CD14-positive monocyte (primary cell): ENCODE data around the gene MYL6. TPM values are rescaled to one million over a fixed set of nuclear protein-coding genes. Genes with fewer than 3 reads are reported as not detected.

Experiments
- DNase-seq, 3 donors: peaks; one replicate each; pipeline ENCODE4 v3.0.0-alpha.2; 2011 to 2022
- H2AFZ ChIP-seq: 2 replicates; pipeline ENCODE4 v1.6.0; 2012; ENCODE audit warnings: mild to moderate bottlenecking, low read depth, low read length, inconsistent platforms; ENCODE audit not compliant: insufficient read depth, poor library complexity, severe bottlenecking
- H3K27ac ChIP-seq, 2 donors: 1 replicate in 1 of 2; 2 replicates in 1 of 2; pipeline ENCODE4 v1.5.1; 2012 to 2013; ENCODE audit warnings: low read length in 2 of 2, control low read depth in 1 of 2, inconsistent platforms in 1 of 2, low read depth in 1 of 2, mild to moderate bottlenecking in 1 of 2
- H3K27me3 ChIP-seq, 2 donors: one replicate each; pipeline versions ENCODE4 v1.6.0 to v1.6.1; 2011 to 2013; ENCODE audit warnings: low read length in 2 of 2; ENCODE audit not compliant: control insufficient read depth in 2 of 2, insufficient read depth in 2 of 2
- H3K36me3 ChIP-seq, 2 donors: replicated peaks in 1 of 2; 1 replicate in 1 of 2; 2 replicates in 1 of 2; pipeline versions ENCODE4 v1.5.1 to v1.6.1; 2012 to 2013; ENCODE audit warnings: low read length in 2 of 2, control low read depth in 1 of 2, inconsistent platforms in 1 of 2, mild to moderate bottlenecking in 1 of 2; ENCODE audit not compliant: insufficient read depth in 2 of 2, control insufficient read depth in 1 of 2
- H3K4me1 ChIP-seq, 2 donors: 1 replicate in 1 of 2; 2 replicates in 1 of 2; pipeline versions ENCODE4 v1.5.1 to v1.6.1; 2012 to 2013; ENCODE audit warnings: low read length in 2 of 2, control low read depth in 1 of 2, inconsistent platforms in 1 of 2, mild to moderate bottlenecking in 1 of 2, moderate library complexity in 1 of 2; ENCODE audit not compliant: insufficient read depth in 2 of 2, control insufficient read depth in 1 of 2
- H3K4me2 ChIP-seq: replicated peaks from 2 replicates; pipeline ENCODE3; 2012; ENCODE audit warnings: low read length, moderate library complexity, mild to moderate bottlenecking; ENCODE audit not compliant: poor library complexity, severe bottlenecking; ENCODE audit errors: extremely low read depth
- H3K4me3 ChIP-seq, 3 experiments: fragments of 200-600 bp in 1 of 3; sonication (generic) in 1 of 3; replicated peaks in 1 of 3; 1 replicate in 2 of 3; 2 replicates in 1 of 3; pipeline ENCODE4 v1.5.1; 2011 to 2013; ENCODE audit warnings: low read length in 3 of 3, mild to moderate bottlenecking in 3 of 3, control low read depth in 2 of 3, low read depth in 2 of 3, inconsistent platforms in 1 of 3, moderate library complexity in 1 of 3
- H3K79me2 ChIP-seq: 2 replicates; pipeline ENCODE4 v1.6.0; 2012; ENCODE audit warnings: mild to moderate bottlenecking, control low read depth, inconsistent platforms, low read length, moderate library complexity; ENCODE audit not compliant: insufficient read depth
- H3K9ac ChIP-seq: 2 replicates; pipeline ENCODE4 v1.6.0; 2017; ENCODE audit warnings: low read length, mild to moderate bottlenecking; ENCODE audit not compliant: insufficient read depth, poor library complexity, severe bottlenecking
- H3K9me3 ChIP-seq, 2 donors: replicated peaks in 1 of 2; 1 replicate in 1 of 2; 2 replicates in 1 of 2; pipeline versions ENCODE4 v1.5.1 to v1.6.1; 2012 to 2013; ENCODE audit warnings: low read length in 2 of 2, control low read depth in 1 of 2; ENCODE audit not compliant: control insufficient read depth in 1 of 2, insufficient read depth in 1 of 2
- H4K20me1 ChIP-seq: 2 replicates; pipeline ENCODE4 v1.6.0; 2012; ENCODE audit warnings: mild to moderate bottlenecking, low read length, control low read depth, moderate library complexity; ENCODE audit not compliant: insufficient read depth
- H3K27ac Mint-ChIP-seq, 7 donors: one replicate each; pipeline ENCODE4 v1.8.0; 2020; ENCODE audit warnings: mild to moderate bottlenecking in 7 of 7, mixed read lengths in 7 of 7, moderate library complexity in 6 of 7, inconsistent platforms in 2 of 7
- H3K27me3 Mint-ChIP-seq, 3 donors: one replicate each; pipeline ENCODE4 v1.8.0; 2021 to 2022; ENCODE audit warnings: low read depth in 3 of 3, mild to moderate bottlenecking in 3 of 3, mixed read lengths in 3 of 3, moderate library complexity in 3 of 3, inconsistent platforms in 1 of 3
- H3K36me3 Mint-ChIP-seq, 2 donors: one replicate each; pipeline ENCODE4 v1.8.0; 2020; ENCODE audit warnings: mixed read lengths in 2 of 2, inconsistent platforms in 1 of 2, mild to moderate bottlenecking in 1 of 2
- H3K4me1 Mint-ChIP-seq: one replicate; pipeline ENCODE4 v1.8.0; 2020; ENCODE audit warnings: mild to moderate bottlenecking, mixed read lengths
- H3K4me3 Mint-ChIP-seq, 2 donors: one replicate each; pipeline ENCODE4 v1.8.0; 2020; ENCODE audit warnings: mild to moderate bottlenecking in 2 of 2, mixed read lengths in 2 of 2, moderate library complexity in 1 of 2
- H3K9me3 Mint-ChIP-seq, 7 donors: one replicate each; pipeline ENCODE4 v1.8.0; 2020 to 2022; ENCODE audit warnings: mixed read lengths in 7 of 7, mild to moderate bottlenecking in 6 of 7, moderate library complexity in 6 of 7, inconsistent platforms in 2 of 7
- WGBS: methylation state at CpG from one replicate; pipeline ENCODE4 v1.1.5; 2013; ENCODE audit warnings: missing lambda C conversion rate; ENCODE audit not compliant: insufficient coverage; 5-methylcytosine and 5-hydroxymethylcytosine counted together
- intact Hi-C, 2 donors: fragments of 100-400 bp; cut with micrococcal nuclease; formaldehyde crosslinking; loops; one replicate each; pipeline versions ENCODE4 v1.15.0 to v1.15.1; 2023
- polyA plus RNA-seq, 3 donors: library from polyadenylated mRNA; depleted of rRNA in 1 of 3; unstranded in 2 of 3; stranded (reverse) in 1 of 3; fragments of 300-500 nt in 2 of 3; fragments of >200 nt in 1 of 3; fragmentation: Illumina TruSeq in 2 of 3; gene quantifications; 1 replicate in 2 of 3; 2 replicates in 1 of 3; pipeline ENCODE4 v1.2.3, GENCODE V29; 2012 to 2021
- TF ChIP-seq, protein P1 (sequence below): fragments of 200-600 bp; IDR thresholded peaks from one replicate; pipeline ENCODE4 v1.8.0; 2022; ENCODE audit warnings: antibody characterized with exemption, mild to moderate bottlenecking

The MYL6 gene
- polyA plus RNA-seq, 3 donors: 1,962 to 3,939 (median 3,189) TPM

DNA sequence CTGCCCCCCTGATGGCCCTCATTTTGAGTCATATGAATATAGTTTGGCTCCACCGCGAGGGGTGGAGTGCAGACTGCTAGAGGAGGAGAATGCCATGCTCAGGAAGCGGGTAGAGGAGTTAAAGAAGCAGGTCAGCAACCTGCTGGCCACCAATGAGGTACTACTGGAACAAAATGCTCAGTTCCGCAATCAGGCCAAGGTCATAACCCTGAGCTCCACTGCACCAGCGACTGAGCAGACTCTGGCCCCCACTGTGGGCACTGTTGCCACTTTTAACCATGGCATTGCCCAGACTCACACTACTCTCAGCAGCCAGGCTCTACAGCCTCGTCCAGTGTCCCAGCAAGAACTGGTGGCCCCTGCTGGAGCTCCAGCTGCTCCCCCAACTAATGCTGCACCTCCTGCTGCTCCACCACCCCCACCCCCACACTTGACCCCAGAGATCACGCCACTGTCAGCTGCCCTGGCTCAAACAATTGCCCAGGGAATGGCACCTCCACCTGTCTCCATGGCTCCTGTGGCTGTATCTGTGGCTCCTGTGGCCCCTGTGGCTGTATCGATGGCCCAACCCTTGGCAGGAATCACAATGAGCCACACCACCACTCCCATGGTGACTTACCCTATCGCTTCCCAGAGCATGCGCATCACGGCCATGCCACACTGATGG lies 36.8 kb upstream of the MYL6 start:
- intact Hi-C loops: loop anchor here (5.0 to 10.0 kb wide), 2 partner anchors 66 to 343 kb away; partner anchors contain the start of genes SPRYD4 (in 2 of the 2) and SMARCC2 (in 1 of the 2)
- H3K9ac ChIP-seq: no peak overlapping the region
- H3K4me3 ChIP-seq: no peak overlapping the region
- H3K36me3 Mint-ChIP-seq: peaks cover 31 to 41% of the 10 kb centered on the region in 2 donors
- no peaks in the 10 kb centered on the region for H3K9me3 Mint-ChIP-seq
- H3K27me3 ChIP-seq: no peaks in the 10 kb centered on the region
- WGBS: 97% methylated on average over 8 of the region's 11 CpGs
- H3K36me3 ChIP-seq: peaks cover 16 to 31% of the 10 kb centered on the region in 2 donors
- DNase-seq: no peak
- H3K27me3 Mint-ChIP-seq: peaks cover 0 to 1% (median 0%) of the 10 kb centered on the region in 3 donors
- H3K4me3 Mint-ChIP-seq: no peak overlapping the region
- peaks cover 55% of the 10 kb centered on the region for H3K4me1 Mint-ChIP-seq
- no peak overlapping the region for H3K27ac ChIP-seq
- H4K20me1 ChIP-seq: peaks cover 28% of the 10 kb centered on the region
- H3K27ac Mint-ChIP-seq: peak overlapping the region in 2 of 7 donors; percentile 45 to 65
- no peak overlapping the region for H3K4me2 ChIP-seq
- H2AFZ ChIP-seq: no peak overlapping the region
- H3K4me1 ChIP-seq: peaks cover 47 to 58% of the 10 kb centered on the region in 2 donors
- TF ChIP-seq, protein P1, sequence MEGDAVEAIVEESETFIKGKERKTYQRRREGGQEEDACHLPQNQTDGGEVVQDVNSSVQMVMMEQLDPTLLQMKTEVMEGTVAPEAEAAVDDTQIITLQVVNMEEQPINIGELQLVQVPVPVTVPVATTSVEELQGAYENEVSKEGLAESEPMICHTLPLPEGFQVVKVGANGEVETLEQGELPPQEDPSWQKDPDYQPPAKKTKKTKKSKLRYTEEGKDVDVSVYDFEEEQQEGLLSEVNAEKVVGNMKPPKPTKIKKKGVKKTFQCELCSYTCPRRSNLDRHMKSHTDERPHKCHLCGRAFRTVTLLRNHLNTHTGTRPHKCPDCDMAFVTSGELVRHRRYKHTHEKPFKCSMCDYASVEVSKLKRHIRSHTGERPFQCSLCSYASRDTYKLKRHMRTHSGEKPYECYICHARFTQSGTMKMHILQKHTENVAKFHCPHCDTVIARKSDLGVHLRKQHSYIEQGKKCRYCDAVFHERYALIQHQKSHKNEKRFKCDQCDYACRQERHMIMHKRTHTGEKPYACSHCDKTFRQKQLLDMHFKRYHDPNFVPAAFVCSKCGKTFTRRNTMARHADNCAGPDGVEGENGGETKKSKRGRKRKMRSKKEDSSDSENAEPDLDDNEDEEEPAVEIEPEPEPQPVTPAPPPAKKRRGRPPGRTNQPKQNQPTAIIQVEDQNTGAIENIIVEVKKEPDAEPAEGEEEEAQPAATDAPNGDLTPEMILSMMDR: no peak
- peaks cover 83% of the 10 kb centered on the region for H3K79me2 ChIP-seq
- no peaks in the 10 kb centered on the region for H3K9me3 ChIP-seq

GRCh38 chr12:56122637-56123036 lies 35.5 kb upstream of the MYL6 start:
- Histone ChIP-seq H2AFZ (no peak overlapping the region), H3K4me1 (peaks cover 53 to 65% of the 10 kb centered on the region in 2 donors), H3K36me3 (peaks cover 16 to 31% of the 10 kb centered on the region in 2 donors), H3K27ac (peak overlapping the region in 1 of 2 donors; percentile 53), H3K4me2 (no peak overlapping the region), H3K27me3 (no peaks in the 10 kb centered on the region), H3K79me2 (peaks cover 72% of the 10 kb centered on the region), H4K20me1 (peaks cover 28% of the 10 kb centered on the region), H3K9me3 (no peaks in the 10 kb centered on the region), H3K9ac (no peak overlapping the region), H3K4me3 (no peak overlapping the region)
- no peaks in the 10 kb centered on the region for H3K9me3 Mint-ChIP-seq
- no peak overlapping the region for H3K4me3 Mint-ChIP-seq
- H3K27me3 Mint-ChIP-seq: peaks cover 0 to 1% (median 1%) of the 10 kb centered on the region in 3 donors
- intact Hi-C loops: loop anchor here (5.0 to 10.0 kb wide), 2 partner anchors 65 to 342 kb away; partner anchors contain the start of genes SPRYD4 (in 2 of the 2) and SMARCC2 (in 1 of the 2)
- H3K4me1 Mint-ChIP-seq: peaks cover 62% of the 10 kb centered on the region
- no CpG with 5 or more reads among the region's 2 CpGs for WGBS
- DNase-seq: no peak
- TF ChIP-seq, protein P1: no peak
- H3K36me3 Mint-ChIP-seq: peaks cover 26 to 37% of the 10 kb centered on the region in 2 donors
- H3K27ac Mint-ChIP-seq: peak overlapping the region in 3 of 7 donors; percentile 7 to 46 (median 31)
